Spleen (tissue), 7 donors: ENCODE measurements around the gene BBS12.

ENCODE experiments used
- CTCF ChIP-seq, 11 experiments: fragments of 200-600 bp in 7 of 11; fragments of 450-650 bp in 4 of 11; sonication (generic) in 4 of 11; IDR thresholded peaks in 8 of 11; conservative IDR thresholded peaks in 3 of 11; 1 replicate in 7 of 11; 2 replicates in 4 of 11; pipeline versions ENCODE4 v1.4.0 to v1.8.0; 2016 to 2021; ENCODE audit warnings: antibody characterized with exemption in 11 of 11, inconsistent platforms in 4 of 11, mild to moderate bottlenecking in 1 of 11
- POLR2A ChIP-seq, 3 donors: fragments of 450-650 bp; IDR thresholded peaks; one replicate each; pipeline ENCODE4 v1.5.1; 2017; ENCODE audit warnings: antibody characterized with exemption in 3 of 3, mild to moderate bottlenecking in 1 of 3
- POLR2AphosphoS5 ChIP-seq, 3 donors: sonication (generic); formaldehyde crosslinking; IDR thresholded peaks; one replicate each; pipeline ENCODE4 v1.5.1; 2017; ENCODE audit warnings: antibody characterized with exemption in 3 of 3
- donor health status: DM: no; HTN: no; CAD: no; lungs with moderate emphysema.
- donor health status: DM: no; HTN: no; CAD: no.
- donor health status: DM: no; HTN: no; CAD: no.

- no peak for TF ChIP-seq POLR2A (IDR thresholded peaks at IDR 0.05)
- no peak for TF ChIP-seq CTCF (IDR thresholded peaks at IDR 0.05 in 8 of 11, conservative IDR thresholded peaks at IDR 0.05 in 3 of 11)
- no peak for TF ChIP-seq POLR2AphosphoS5 (IDR thresholded peaks at IDR 0.05)
Measured at GRCh38 chr4:122781486-122781885, 49.0 kb downstream of the BBS12 start.
